ENCODE measurements around the gene LCN12.

Gene LCN12

GRCh38 chr9:136945333-136946227 lies 6.5 kb upstream of the LCN12 start:
- DNase-seq (ENCODE audit: low read depth in 2 of 2): no peak

- DNase-seq (ENCODE audit: low read depth in 2 of 2): no peak
Observed at GRCh38 chr9:136946228-136947027, 5.6 kb upstream of the LCN12 start.

GRCh38 chr9:136947028-136947891 lies 4.8 kb upstream of the LCN12 start:
- no peak for DNase-seq (ENCODE audit: low read depth in 2 of 2)

- no peak for DNase-seq (ENCODE audit: low read depth in 2 of 2)
Observed at GRCh38 chr9:136947955-136948510, 4.0 kb upstream of the LCN12 start.

- no peak for DNase-seq (ENCODE audit: low read depth in 2 of 2)
Observed at GRCh38 chr9:136949239-136949816, 2.7 kb upstream of the LCN12 start.

- DNase-seq (ENCODE audit: low read depth in 2 of 2): peak; percentile 91 to 95
Observed at GRCh38 chr9:136949817-136950655, 2.0 kb upstream of the LCN12 start.

GRCh38 chr9:136950656-136951276 lies 1.3 kb upstream of the LCN12 start:
- no peak for DNase-seq (ENCODE audit: low read depth in 2 of 2)

GRCh38 chr9:136952321-136952850 lies 313 bp downstream of the LCN12 start:
- DNase-seq (ENCODE audit: low read depth in 2 of 2): no peak

GRCh38 chr9:136952876-136953770 lies 1.1 kb downstream of the LCN12 start:
- DNase-seq (ENCODE audit: low read depth in 2 of 2): no peak

- DNase-seq (ENCODE audit: low read depth in 2 of 2): no peak
Observed at GRCh38 chr9:136953771-136954269, 1.7 kb downstream of the LCN12 start.

GRCh38 chr9:136954270-136955083 lies 2.4 kb downstream of the LCN12 start:
- no peak for DNase-seq (ENCODE audit: low read depth in 2 of 2)

- DNase-seq (ENCODE audit: low read depth in 2 of 2): no peak
Observed at GRCh38 chr9:136955202-136955942, 3.3 kb downstream of the LCN12 start.

- no peak for DNase-seq (ENCODE audit: low read depth in 2 of 2)
Observed at GRCh38 chr9:136955943-136956335, 3.9 kb downstream of the LCN12 start.

GRCh38 chr9:136956604-136957003 lies 4.5 kb downstream of the LCN12 start:
- no peak for DNase-seq (ENCODE audit: low read depth in 2 of 2)

- no peak for DNase-seq (ENCODE audit: low read depth in 2 of 2)
Observed at GRCh38 chr9:136957461-136957860, 5.4 kb downstream of the LCN12 start.

GRCh38 chr9:136957901-136958300 lies 5.8 kb downstream of the LCN12 start:
- no peak for DNase-seq (ENCODE audit: low read depth in 2 of 2)

GRCh38 chr9:136958473-136958872 lies 6.4 kb downstream of the LCN12 start:
- no peak for DNase-seq (ENCODE audit: low read depth in 2 of 2)

All from stimulated activated CD4-positive, alpha-beta T cell treated with anti-CD3 and anti-CD28 coated beads, Interleukin-15, amount 100 ng/mL, for 48 hours (primary cell).